ENCODE measurements around the gene ZNF512B. TPM values are rescaled to one million over a fixed set of nuclear protein-coding genes. Genes with fewer than 3 reads are reported as not detected.
A peak's percentile ranks its signal among the peaks of the same experiment; 100 is the strongest.
"Not testable (repeated sequence)": the region's sequence is repeated elsewhere in the genome, so short reads cannot be mapped to it uniquely, and the experiment has no call there.

Gene ZNF512B
- total RNA-seq, 2 donors from 2014 or later, result 9.4 to 11.2 TPM

DNA sequence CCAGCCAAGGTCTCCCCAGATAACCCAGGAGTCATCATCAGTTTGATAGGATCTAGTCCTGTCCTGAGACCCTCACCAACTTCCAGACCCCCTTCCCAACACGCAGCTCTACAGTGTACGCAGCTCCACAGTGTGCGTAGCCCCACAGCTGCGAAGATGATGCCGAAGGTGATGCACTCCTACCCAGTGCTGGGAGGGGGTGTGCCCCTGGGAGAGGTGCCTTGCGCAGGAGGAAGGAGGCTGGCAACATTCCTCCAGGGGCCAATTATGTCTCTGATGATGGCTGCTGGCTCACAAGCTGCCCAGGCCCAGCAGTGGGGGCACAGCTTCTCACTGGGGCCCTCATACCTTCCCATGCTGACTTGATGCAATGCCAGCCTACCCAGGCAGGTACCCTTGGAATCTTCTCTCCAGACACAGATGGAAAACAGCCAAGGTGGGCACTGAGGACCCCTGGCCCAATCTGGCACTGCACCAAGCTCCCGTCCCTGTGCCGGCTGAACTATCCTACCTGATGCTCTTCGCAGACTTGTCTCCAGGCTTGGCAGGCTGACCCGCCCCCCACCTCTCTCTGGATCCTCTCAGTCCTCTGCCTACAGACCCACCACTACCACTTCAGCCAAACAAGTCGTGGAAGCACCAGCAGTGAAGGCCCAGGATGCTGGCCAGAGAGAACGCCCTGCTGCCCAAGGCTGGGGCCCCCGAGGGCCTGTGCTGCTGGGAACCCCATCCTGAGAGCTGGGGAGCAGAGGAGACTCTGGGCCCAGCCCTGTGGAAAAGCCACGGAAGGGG is 1.4 kb downstream of the ZNF512B start:
- intact Hi-C loops (cut with DNase I), result no loop called here
- DNase-seq (ENCODE audit: low spot score), result peak; percentile 54

DNA sequence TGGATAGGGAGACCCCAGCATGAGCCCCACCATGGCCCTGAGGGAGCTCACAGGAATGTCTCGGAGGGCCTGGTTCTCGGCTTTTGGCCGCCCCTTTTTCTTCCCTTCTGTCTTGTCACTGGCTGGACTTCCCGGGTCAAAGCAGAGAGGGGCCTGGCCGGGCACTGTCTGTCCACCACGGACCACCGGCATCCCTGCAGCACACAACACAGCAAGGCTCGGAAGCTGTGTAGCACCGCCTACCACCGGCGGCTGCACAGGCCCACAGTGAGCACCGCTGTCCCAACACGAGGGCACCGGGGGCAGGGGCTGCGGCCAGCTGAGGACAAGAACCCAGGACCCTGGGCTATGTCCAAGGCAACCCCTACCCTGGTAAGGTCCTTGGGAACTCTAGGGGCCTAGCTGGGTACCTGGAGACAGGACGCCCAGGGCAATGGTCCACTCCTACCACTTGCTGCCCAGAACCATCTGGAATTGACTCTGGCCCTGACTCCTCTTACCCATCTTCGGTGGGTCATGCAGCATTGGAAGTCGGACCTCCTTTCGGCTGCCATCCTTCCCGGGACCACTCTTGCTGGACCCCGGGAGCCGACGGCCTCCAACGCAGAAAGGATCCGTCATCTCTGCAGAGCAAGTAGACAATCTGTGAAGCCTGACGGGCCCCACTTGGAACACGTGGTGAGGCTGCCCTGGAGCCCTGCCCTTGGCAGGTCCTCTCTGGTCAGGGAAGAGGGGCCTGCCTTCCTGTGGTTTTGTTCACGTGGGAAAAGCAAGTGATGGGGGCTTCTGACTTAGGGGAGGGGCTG is 2.2 kb downstream of the ZNF512B start:
- intact Hi-C loops (cut with DNase I), result no loop called here
- DNase-seq (ENCODE audit: low spot score), result peak; percentile 73

DNA sequence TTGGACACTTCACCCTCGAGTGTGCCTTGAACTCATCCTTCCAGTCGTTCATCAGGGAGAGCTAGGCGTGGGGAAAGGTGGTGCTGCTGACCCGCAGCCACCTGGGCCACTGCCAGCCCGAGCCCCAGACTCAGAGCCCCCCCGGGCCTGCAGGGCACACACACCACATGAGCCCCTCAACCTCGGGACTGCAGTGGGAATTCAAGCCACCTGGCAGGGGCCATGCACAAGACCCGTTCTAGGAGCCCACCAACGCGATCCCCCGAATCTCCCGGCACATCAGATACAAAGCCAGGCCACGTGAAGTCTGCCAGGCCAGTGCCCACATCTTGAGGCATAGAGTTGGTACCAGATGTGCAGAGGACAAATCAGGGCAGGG is 2.8 kb downstream of the ZNF512B start:
- intact Hi-C loops (cut with DNase I), result no loop called here
- DNase-seq (ENCODE audit: low spot score), result peak; percentile 70

DNA sequence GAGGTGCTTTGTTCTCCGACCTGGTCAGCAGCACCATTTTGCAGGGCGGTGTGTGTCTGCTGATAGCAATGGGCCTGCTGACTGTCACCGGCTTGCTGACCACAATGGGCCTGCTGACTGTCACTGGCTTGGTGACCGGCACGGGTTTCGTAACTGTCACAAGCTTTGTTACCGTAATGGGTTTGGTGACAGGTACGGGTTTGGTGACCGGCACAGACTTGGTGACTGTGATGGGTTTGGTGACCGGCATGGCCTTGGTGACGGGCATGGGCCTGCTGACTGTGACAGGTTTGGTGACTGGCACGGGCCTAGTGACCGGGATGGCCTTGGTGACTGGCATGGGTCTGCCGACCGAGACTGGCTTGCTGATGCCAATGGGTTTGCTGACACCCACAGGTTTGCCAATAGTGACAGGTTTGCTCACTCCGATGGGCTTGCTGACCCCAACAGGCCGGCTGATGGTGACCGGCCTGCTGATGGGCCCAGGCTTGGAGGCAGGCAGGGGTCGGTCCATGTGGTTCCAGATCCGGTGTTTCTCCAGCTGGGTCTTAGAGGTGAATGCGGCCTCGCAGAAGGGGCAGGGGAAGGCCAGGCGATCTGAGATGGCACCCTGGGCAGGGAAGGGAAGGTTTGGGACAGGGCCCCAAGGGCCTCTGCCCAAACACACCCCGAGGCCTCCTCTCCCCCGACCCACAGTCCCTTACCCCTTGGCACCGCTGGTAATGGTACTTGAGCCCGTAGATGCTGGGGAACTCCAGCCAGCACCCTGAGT is 3.4 kb downstream of the ZNF512B start:
- intact Hi-C loops (cut with DNase I), result no loop called here
- DNase-seq (ENCODE audit: low spot score), result peak; percentile 57

DNA sequence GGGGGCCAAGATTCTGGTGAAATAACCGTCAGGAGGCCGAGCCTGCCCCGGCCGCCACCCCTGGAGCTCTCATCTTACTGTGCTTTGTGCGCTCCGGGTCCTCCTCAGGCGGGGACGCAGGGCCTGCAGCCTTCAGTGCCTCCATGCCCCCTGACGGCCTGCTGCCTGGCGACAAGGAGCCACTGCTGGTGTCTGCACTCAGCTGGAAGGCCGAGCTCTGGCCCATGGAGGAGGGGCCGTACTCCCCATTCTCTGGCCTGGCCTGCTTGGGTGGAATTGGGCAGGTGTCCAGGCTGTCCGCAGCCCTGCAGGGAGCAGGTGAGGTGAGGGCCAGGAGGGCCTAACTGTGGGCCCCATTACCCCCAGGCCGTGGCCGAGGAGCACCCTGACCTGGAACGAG is 5.3 kb downstream of the ZNF512B start:
- DNase-seq (ENCODE audit: low spot score), result peak; percentile 67
- intact Hi-C loops (cut with DNase I), result no loop called here

DNA sequence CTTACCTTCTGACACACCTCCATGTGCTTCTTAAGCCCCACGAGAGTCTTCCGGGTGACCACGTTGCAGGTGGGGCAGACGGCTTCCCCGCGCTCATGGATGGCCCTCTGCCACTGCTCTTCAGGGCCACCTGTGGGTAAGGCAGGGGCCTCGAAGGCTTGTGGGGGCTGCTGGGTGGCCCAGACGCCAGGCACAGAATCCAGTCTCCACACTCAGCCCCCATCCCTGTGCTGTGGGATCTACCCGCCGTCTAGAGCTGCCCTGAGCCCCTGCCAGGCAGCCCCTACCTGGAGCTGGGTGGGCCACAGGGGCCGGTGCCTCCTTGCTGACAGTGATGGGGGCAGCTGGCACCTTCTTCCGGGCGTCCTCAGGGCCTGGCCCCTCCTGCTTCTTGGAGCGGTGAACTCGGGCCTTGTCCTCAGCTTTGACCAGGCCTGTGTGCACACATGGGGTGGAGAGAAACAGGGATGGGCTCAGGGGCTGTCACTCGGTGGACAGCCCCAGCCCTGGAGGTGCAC is 5.9 kb downstream of the ZNF512B start:
- DNase-seq (ENCODE audit: low spot score), result peak; percentile 77
- intact Hi-C loops (cut with DNase I), result no loop called here

DNA sequence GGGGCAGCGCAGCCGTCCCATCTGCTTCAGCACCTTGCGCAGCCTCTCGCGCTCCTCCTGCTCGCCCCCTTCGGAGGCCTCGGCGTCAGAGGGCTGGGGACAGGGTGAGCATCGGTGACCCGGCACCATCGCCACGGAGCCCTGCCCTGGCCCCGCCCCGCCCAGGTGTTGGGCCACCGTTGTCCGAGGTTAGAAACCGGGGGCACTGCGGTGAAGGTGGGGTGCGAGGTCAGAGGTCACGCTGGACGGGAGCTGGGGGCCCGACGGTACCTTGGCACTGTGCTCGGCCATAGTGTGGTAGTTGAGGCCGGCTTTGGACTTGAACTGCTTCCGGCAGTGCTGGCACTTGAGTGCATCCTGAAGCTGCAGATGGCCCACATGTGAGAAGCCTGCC is 6.4 kb downstream of the ZNF512B start:
- DNase-seq (ENCODE audit: low spot score), result peak; percentile 77
- intact Hi-C loops (cut with DNase I), result no loop called here

DNA sequence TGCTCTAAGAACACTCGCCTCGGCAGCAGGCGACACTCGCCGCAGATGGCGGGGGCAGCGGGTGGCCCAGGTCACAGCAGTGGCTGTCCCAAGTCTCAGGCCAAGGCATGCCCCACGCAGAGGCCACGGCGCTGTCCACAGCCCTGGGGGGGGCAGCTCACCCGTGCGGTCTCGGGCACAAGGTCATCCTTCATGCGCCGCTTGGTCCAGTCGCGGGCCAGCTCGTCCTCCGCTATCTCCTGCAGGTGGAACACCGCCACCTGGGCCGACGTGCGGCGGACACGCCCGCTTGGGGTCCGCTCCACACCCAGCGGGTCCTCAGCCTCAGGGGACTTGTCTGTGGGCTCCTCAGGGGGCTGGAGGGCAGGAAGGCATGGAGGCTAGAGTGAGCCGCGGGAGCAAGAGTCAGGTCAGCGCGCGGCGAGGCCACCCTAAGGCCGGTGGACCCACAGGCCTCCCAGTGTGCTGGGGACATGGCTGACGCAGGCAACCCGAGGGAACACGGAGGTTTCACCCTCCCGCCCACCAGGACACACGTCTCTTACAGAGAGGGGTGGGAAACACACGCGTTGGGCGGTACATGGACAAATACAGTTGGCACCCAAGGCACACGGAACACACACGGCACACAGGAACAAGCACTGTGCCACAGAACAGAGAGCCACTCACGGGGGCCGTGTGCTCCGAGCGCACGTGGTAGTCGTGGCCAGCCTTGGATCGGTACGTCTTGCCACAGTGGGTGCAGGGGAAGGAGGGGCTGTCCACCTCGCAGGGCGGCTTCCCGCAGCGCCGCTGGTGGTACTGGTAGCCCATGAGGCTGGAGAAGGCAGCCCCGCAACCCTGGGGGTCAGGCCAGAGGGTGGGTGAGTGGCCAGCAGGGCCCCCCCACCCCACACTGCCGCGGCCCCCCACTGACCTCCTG is 7.0 kb downstream of the ZNF512B start:
- intact Hi-C loops (cut with DNase I), result no loop called here
- peak; percentile 81 for DNase-seq (ENCODE audit: low spot score)

DNA sequence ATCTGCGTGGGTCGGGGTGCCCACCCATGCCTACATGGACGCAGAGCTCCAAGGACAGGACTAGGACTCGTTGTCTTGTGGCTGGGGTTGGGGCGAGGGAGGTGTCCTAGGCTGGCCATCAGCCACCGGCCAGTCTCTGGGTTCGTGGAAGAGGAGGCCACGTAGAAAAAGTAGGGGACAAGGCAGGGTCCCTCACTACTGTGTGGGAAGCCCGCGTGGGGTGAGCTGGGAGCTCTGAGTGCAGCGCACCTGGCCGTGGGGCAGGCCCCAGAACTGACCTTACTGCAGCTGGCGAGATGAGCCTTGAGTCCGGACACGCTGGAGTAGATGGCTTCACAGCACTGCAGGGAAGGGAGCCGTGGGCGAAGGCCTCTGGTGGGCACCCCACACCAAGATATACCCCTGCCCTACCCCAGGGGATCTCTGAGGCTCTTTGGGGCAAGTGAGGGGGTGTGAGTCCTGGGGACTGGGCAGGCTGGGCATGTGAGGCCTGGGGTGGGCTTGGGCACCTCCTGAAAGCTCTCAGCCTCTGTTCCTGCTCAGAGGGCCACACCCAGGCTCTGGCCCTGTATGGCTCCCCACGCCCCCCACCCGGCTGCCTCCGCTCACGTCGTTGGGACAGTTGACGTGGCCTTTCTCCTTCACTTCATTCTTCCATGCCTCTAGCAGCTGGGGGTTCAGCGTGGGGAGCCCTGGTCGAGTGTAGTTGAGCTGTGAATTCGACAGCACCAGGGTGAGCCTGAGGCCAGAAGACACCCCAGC is 7.9 kb downstream of the ZNF512B start:
- intact Hi-C loops (cut with DNase I), result no loop called here
- peak; percentile 79 for DNase-seq (ENCODE audit: low spot score)

DNA sequence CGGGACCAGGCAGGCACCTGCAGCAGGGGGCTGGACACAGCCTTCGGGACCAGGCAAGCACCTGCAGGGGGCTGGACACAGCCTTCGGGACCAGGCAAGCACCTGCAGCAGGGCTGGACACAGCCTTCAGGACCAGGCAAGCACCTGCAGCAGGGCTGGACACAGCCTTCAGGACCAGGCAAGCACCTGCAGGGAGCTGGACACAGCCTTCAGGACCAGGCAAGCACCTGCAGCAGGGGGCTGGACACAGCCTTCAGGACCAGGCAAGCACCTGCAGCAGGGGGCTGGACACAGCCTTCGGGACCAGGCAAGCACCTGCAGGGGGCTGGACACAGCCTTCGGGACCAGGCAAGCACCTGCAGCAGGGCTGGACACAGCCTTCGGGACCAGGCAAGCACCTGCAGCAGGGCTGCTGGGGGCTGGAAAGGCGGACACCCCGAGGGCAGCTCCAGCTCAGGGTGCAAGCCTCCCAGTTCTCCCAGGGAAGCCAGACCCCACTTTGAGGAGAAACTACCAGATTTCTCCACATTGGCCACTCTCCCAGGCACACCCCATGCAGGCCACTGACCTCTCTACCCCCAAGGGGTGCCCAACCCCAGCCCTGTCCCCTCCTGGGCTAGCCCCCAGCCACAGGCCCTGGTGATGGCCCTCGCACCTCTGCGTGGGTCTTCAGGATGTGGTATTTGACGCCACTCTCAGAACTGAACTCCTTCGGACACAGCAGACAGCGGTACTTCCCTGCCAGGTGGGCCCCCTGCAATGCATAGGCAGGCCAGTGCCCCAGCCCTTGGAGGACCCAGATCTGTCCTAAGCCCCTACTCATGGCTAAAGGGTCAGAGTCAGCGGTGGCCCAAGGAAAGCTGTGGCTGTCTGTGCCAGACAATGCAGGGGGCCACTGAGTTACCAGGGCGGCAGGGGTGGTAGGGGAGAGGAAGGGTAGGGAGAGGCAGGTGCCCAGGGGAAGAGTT is 8.8 kb downstream of the ZNF512B start:
- intact Hi-C loops (cut with DNase I); DNase-seq (ENCODE audit: low spot score): not testable (repeated sequence)

DNA sequence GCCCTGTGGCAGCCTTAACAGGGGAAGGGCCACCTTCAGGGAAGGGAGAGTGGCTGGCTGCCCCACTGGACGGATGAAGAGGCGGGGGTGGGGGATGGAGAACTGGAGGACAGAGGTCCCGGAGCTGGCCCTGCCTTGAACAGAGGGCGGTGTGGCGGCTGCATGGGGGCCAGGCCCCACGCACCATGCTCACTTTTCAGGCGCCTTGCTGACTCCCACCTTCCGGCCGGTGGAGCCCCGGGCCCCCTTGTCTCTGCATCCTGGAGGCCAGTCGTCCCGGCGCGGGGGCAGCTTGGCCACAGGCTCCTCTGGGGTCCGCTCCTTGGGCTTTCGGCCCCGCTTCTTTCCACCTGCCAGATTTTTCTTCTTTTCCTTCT is 10.0 kb downstream of the ZNF512B start:
- DNase-seq (ENCODE audit: low spot score), result no peak

DNA sequence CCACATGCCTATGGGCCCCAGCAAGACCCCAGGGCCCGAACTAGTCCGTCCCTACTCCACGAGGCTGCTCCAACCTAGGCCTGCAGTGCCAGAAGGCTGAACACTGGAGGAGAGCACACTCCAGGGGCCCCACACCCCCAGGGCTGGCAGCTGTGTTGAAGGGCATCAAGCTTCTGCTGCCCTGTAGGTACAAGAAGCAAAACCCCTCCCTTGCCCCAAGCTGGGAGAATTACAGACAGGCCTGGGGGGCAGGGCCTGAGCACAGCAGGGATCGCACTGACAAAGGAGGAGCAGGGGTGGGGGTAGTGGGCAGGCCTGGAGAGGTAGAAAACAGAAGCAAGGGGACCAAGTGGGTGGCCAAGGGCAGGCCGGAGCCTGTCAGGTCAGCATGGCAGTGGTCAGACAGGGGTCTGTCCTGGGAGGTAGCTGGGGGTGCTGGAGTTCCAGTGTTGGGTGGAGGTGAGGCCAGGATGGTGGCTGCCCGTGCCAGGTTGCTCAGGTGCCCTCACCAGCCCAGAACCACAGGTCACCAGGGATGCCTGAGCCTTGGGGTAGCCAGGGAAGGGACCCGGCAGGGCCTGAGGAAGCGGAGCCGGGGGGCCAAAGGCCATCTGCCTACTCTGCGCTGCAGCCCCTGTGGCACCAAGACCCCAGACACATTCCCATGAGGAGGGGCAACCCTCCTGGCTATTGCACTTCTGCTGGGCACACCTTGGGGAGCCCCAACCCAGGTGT is 10.6 kb downstream of the ZNF512B start:
- intact Hi-C loops (cut with DNase I), result no loop called here
- DNase-seq (ENCODE audit: low spot score), result no peak

More for the DNA sequence above, 10.0 kb downstream of the ZNF512B start:
- intact Hi-C loops (cut with DNase I), result no loop called here

DNA sequence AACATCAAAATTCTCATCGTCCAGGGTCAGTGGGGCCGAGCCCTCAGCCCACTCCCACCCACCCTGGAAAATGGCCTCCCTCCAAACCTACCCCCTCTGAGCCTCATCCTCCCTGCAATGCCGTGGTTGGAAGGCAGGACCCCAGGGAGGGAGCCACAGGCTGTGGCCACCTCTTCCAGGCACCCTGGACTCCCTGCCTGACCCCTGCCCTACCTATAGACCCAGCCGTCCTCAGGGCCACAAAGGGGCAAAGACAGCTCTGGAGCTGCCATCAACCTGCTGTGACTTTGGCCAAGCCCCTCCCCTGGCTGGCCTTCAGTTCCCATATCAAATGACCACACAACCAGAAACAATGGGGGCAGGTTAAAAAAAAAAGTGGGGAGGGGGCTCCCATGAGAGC is 11.3 kb downstream of the ZNF512B start:
- no peak for DNase-seq (ENCODE audit: low spot score)
- intact Hi-C loops (cut with DNase I), result no loop called here

DNA sequence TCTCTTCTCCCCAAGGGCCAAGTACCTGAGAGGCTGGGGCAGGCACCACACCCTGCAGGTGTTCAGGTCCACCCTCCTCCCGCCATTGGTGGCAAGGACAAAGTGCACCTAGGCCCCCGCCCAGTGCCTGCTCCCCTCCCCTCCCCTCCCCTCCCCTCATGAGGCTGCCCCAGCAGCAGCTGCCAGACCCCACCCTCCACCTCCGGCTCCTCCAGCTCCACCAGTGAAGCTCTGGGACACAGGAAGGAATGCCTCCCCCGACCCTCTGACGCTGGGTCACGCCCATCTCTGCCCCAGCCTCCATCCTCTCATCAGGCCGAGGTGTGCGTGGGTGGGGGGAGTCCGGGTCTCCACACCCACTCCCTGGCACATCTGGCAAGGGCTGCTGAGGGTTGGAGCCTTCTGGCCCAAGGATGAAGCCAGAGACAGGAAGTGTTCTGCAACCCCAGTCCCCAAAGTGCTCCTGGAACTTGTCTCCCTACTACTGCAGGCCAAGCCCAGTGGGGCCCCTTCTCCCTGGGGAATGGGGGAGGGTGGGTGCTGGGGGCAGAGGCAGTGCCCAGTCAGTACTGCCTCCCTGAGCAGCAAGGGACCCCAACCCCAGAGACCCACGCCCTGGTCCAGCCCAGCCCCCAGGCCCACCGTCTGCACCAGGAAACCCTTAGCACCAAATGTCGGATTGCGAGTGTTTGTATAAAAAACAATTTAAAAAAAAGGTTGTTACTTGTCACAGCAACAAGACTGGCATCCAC is 11.9 kb downstream of the ZNF512B start:
- DNase-seq (ENCODE audit: low spot score), result no peak
- intact Hi-C loops (cut with DNase I), result no loop called here

DNA sequence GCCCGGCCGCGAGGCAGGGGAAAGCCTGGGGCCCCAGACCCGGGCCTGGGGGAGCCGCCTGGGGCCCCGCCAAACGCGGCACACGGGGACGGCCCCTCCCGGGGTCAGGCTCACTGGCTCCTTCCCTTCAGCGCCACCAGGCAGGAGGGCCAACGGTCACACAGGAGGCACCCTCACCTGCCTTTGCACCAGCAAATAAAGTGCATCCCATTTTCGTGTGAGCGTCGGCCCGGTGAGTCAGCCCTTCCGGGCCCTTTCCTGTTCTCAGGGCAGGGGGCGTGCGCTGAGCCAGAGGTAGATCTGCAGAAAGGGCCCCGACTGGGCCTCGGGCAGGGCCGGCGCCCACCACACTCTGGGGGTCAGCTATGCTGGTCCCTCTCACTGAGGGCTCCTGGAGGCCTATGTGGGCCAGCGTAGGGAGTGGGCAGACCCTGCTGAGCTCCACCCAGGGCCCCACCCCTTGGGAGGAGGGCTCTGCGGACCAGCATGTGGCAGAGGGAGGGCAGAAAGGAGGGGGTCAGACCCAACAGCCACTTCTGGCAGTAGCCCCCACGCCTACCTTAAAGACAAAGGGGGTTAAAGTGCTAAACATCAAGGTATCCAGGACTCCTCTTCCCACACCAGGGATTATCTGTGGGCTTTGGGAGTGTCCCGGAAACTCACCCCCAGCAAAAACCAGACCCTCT is 12.6 kb downstream of the ZNF512B start:
- no peak for DNase-seq (ENCODE audit: low spot score)
- intact Hi-C loops (cut with DNase I), result no loop called here

Measured in posterior vena cava (tissue), 2 donors.